NCI-H2227 (cell line): ENCODE results near the gene SPTB.
A peak's percentile ranks its signal among the peaks of the same experiment; 100 is the strongest.

ENCODE experiments used
- DNase-seq: peaks from one replicate; lab custom pipeline; 2025; ENCODE audit not compliant: unreplicated experiment; lab: John Stamatoyannopoulos, UW

The SPTB gene

GRCh38 chr14:64732536-64733120 is 147.1 kb downstream of the SPTB start:
- no peak for DNase-seq

GRCh38 chr14:64732066-64732465 is 147.6 kb downstream of the SPTB start:
- no peak for DNase-seq

DNA sequence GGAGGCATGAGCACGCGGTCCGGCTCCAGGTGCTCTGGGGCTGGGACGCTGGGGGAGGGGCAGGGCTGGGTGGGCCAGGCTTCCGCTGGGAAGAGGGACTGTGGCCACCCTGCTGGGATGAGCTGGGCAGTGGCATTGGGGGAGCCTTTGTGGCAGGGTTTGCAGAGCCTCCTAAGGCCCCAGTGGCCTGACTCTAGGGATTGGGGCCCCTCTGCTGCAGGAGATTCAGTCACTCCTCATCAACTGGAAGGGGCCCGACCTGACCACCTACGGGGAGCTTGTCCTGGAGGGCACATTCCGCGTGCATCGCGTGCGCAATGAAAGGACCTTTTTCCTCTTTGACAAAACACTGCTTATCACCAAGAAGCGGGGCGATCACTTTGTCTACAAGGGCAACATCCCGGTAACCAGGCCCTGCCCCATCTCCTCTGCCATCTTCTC is 148.5 kb downstream of the SPTB start:
- DNase-seq = no peak

GRCh38 chr14:64730681-64731080 is 149.0 kb downstream of the SPTB start:
- DNase-seq = no peak

GRCh38 chr14:64730061-64730440 is 149.7 kb downstream of the SPTB start:
- no peak for DNase-seq

- no peak for DNase-seq
Measured at GRCh38 chr14:64729386-64730060, 150.2 kb downstream of the SPTB start.

GRCh38 chr14:64728856-64729255 is 150.9 kb downstream of the SPTB start:
- DNase-seq = no peak

GRCh38 chr14:64728106-64728505 is 151.6 kb downstream of the SPTB start:
- no peak for DNase-seq

- no peak for DNase-seq
Measured at GRCh38 chr14:64727551-64728071, 152.1 kb downstream of the SPTB start.

DNA sequence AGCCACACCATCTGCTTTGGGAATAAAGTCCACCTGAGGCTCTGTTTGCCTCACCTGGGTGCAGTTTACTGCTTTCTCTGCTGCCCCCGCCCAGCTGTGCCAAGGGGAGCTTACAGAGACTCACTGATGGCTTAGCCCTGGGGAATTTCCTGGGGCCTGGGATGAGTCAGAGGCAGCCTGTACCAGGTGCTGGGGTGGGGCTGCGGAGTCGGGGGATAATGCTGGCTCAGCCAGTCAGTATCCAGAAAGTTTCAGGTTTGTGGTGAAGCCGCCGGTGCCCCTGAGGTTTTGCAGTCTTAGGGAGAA is 153.2 kb downstream of the SPTB start:
- no peak for DNase-seq

DNA sequence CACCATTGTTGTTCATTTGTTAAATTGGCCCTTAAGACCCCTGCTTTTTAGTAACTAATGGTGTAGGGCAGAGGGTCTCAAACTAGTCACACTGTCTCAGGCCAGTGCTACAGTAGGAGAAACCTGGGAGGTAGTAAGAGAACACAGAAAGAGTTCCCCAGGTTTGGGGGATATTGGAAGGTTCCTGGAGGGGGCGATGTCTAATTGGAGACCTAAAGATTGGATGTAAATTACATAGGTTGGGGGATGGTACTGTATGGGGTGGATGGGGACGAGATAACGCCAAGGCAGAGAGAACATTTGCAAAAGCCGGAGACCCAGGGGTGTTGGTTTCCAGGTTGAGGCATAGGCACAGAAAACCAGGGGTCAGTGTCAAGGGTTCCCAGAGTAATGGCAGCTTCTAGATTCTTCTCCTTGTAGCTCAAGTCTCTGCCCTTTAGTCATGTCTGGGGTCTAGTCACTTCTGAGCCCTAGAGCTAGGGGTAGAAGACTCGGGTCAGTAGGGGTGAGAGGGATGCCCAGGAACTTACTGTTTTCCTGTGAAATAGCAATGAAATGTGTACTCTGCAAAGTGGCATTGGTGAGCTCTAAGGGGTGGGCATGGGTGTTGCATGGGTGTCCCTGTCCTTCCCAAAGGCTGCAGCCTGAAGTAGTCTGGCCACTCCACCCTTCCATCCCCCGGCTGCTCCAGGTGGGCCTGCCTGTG is 153.7 kb downstream of the SPTB start:
- no peak for DNase-seq

DNA sequence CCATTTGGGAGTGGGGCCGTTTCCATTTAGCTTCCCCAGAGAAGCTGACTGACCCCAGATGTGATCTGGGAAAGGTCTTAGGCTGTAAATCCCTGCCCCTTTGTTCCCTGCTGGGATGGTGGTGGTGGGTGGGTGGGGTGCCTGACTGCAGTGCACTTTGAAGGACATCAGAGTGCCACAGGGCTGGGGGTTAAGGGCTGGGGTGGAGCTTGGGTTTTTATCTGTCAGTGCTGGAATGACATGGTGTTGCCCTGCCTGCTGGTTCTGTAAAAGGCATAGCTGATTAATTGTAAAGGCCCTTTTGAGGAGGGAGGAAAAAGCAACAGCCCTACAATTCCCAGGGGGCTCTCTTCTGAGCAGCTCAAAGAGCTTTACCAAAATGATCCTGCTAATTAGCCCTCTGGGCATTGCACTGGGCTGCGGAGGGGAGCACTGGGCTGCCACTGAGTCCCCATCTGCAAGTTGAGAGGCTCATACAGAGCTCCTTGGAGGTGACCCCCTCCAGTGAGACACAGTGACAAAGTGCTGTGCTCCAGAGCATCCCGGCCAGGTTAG is 154.4 kb downstream of the SPTB start:
- DNase-seq = peak; percentile 53

DNA sequence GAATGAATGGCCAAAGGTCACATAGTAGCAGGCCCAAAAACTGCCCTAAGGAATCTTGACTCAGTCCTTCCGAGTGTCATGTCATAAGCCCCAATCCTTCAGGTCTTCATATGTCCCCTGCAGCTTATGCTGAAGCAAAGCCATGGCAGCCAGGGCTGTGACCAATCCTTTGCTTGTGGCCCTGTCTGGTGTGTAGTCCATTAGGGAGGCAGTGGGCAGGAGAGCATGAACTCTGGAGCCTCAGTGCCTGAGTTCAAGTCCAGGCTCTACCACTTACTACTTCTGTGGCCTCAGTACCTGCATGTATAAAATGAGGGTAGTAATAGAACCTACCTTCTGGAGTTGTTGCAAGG is 155.2 kb downstream of the SPTB start:
- DNase-seq = no peak

DNA sequence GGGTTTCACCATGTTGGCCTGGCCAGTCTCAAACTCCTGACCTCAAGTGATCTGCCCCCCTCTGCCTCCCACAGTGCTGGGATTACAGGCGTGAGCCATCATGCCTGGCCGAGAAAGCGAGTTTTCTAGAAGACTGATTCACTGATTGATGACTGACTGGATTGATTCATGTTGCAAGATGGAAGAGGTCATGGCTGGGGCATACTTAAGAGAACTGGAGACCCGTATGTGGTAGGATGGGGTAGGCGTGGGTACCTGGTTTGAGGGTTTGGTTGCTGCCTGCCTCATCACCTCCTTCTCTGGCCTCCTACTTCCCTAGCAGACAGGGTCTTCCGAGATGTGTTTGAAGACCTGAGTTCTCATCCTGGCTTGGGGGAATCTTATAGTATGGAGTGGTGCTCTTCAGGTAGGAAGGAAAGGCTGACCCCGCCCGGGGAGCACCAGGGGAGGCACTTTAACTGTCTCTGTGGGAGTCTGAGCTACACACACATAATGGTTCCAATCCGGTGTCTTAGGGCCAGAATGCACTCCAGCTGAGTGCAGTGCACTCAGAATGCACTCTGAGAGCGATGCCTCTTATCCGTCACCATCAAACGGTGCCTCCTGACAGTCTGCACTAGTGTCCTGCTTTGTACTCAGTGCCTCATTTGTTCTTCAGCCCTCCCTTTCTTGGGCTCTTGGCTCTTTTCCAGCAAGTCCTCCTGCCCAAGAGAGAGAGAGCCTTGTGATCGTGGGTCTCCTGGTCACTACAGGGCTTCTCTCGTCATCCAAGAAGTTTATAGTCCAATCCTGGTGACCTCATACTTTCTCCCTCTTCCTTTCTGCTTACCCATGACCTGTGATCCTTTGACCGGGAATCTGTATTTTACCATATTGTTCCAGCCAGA is 155.8 kb downstream of the SPTB start:
- no peak for DNase-seq

- DNase-seq = no peak
Measured at GRCh38 chr14:64722842-64723447, 156.8 kb downstream of the SPTB start.

DNA sequence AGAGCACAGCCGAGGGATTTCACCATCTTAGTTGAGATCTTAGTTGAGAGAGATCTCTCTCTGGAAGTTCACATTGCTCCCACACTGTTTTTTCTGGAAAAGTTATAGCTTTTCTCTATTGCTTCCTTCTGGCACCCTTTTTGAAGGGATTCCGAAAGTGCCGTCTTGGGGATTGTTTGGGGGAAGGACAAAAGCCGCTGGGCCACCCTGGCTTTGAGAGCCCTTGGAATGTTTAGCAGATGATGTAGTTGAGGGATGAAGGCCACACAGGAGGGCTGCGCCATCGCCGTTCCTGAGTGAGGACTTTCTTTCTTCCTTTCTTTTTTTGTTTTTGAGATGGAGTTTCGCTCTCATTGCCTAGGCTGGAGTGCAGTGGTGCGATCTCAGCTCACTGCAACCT is 157.8 kb downstream of the SPTB start:
- DNase-seq = no peak

DNA sequence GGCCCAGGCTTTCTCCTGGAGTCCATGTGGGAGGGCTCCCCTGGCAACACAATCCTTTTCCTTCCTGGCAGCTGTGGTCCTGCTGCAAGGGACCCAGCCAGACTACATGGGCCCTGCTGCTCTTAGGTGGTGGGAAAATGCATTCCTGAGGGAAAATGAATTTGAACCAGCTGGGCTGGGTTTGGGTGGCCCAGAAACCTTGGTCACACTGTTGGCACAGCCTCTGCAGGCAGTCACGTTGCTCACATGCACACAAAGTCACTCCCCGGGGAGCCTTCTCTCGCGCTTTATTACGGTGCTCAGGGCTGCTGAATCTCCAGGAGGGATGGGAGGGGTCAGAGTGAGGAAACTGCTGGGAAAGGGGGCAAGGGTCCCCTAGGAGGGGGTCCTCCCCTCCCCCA is 158.3 kb downstream of the SPTB start:
- no peak for DNase-seq

DNA sequence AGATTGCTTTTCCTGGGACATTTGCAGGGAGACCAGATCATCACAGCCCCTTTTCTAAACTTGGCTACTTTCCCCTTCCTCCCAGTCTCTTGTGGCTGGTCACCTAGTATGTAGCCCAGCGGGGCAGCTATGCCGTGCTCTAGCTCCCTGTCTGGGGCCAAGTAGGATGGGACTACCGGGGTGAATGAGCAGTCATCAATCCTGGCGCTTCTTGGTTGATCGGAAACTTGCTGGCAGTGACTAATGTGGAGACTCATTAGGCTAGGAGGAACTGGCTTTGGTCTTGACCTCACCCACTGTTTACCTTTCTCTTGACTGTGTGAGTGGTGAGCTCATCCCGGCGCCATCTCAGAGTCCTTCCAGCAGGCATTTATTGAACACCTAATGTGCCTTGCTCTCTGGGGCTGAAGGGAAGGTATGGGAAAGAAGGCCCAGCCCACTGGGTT is 159.6 kb downstream of the SPTB start:
- DNase-seq = no peak

DNA sequence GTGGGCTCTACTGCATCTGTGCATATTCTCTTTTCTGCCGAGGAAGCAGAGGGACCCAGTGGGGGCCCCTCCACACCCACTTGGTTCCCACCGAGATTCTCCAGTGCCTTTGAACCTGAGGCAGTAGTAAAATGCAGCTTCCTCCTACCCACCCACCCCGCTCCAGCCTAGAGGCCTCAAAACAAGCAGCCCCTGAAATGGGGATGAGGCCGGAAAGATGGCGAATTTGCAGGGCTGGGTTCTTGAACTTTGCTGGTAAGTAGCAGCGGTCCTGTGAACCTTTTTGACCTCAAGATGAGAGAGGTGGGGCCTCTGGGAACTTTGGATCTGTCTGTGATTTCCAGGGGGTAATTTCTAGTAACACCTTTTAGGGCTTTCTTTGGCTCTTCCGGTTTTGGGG is 160.1 kb downstream of the SPTB start:
- DNase-seq = no peak

DNA sequence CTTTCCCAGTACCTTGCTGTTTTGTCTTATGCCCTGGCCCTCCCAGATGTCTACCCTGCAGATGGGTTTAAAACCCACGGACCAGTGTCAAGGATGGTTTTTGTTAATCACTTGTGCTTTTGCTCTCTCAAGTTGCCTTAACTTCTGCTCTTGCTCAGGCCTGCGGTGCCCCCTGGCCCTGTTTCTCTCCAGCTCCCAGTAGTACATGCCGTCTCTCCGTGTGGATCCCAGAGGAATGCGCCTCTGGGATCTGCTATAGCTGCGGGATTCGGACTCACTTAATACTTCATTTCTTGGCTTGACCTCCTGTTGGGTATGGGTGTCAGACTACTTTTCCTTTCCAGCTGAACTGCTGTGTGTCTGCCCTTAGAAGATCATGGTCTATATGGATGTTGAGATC is 160.9 kb downstream of the SPTB start:
- no peak for DNase-seq

- DNase-seq = no peak
Measured at GRCh38 chr14:64717870-64718269, 161.8 kb downstream of the SPTB start.
